GM18867 (cell line): ENCODE results near the gene AGTRAP.

Experiments
- ATAC-seq: cut with Tn5 transposase; IDR thresholded peaks from one replicate; pipeline ENCODE4 v1.9.1; 2021; ENCODE audit warnings: mild to moderate bottlenecking, moderate library complexity; ENCODE audit not compliant: unreplicated experiment

Gene AGTRAP

GRCh38 chr1:11795238-11795890, 59.4 kb downstream of the AGTRAP start:
- ATAC-seq, result no peak

GRCh38 chr1:11796036-11796828, 60.3 kb downstream of the AGTRAP start:
- no peak for ATAC-seq

GRCh38 chr1:11797525-11798216, 61.7 kb downstream of the AGTRAP start:
- no peak for ATAC-seq

- ATAC-seq, result no peak
These were observed 63.2 kb downstream of the AGTRAP start for GRCh38 chr1:11799099-11799498.

GRCh38 chr1:11799896-11800295, 64.0 kb downstream of the AGTRAP start:
- ATAC-seq, result no peak

GRCh38 chr1:11800391-11800755, 64.4 kb downstream of the AGTRAP start:
- ATAC-seq, result no peak
